ENCODE data around the gene FA2H.
"Not testable (repeated sequence)": the region's sequence is repeated elsewhere in the genome, so short reads cannot be mapped to it uniquely, and the experiment has no call there.

Gene FA2H

GRCh38 chr16:74724820-74725549, 49.6 kb downstream of the FA2H start:
- Histone ChIP-seq H3K9me3 (peaks cover 0 to 7% (median 5%) of the 10 kb centered on the region in 3 donors), H3K4me1 (peaks cover 0 to 6% (median 5%) of the 10 kb centered on the region in 4 donors), H3K27ac (no peak overlapping the region), H3K36me3 (no peaks in the 10 kb centered on the region), H3K4me3 (no peak overlapping the region), H3K27me3 (no peaks in the 10 kb centered on the region)
- TF ChIP-seq CTCF (IDR thresholded peaks at IDR 0.05), result peak; percentile 17 to 31
- intact Hi-C loops (cut with DNase I; ENCODE audit: low total_unique reads), result no loop called here
- DNase-seq, result no peak

- H3K27ac ChIP-seq, result no peak overlapping the region
- no peaks in the 10 kb centered on the region for H3K36me3 ChIP-seq
- H3K27me3 ChIP-seq, result peaks cover 0 to 4% of the 10 kb centered on the region in 2 donors
- no peak overlapping the region for H3K4me3 ChIP-seq
- peaks cover 0 to 6% (median 2%) of the 10 kb centered on the region in 4 donors for H3K4me1 ChIP-seq
- H3K9me3 ChIP-seq, result peaks cover 0 to 7% (median 5%) of the 10 kb centered on the region in 3 donors
- intact Hi-C loops (cut with DNase I; ENCODE audit: low total_unique reads), result no loop called here
- DNase-seq, result no peak
- TF ChIP-seq CTCF (IDR thresholded peaks at IDR 0.05), result no peak
These were observed 51.4 kb downstream of the FA2H start for GRCh38 chr16:74723256-74723655.

GRCh38 chr16:74722156-74722555, 52.5 kb downstream of the FA2H start:
- DNase-seq; H3K4me3 ChIP-seq; H3K36me3 ChIP-seq; intact Hi-C loops (cut with DNase I; ENCODE audit: low total_unique reads); H3K27me3 ChIP-seq; H3K27ac ChIP-seq; H3K4me1 ChIP-seq; H3K9me3 ChIP-seq: not testable (repeated sequence)

GRCh38 chr16:74721716-74722115, 52.9 kb downstream of the FA2H start:
- no peak for TF ChIP-seq CTCF (IDR thresholded peaks at IDR 0.05)
- Histone ChIP-seq H3K9me3 (peaks cover 0 to under 1% (median under 1%) of the 10 kb centered on the region in 3 donors), H3K4me1 (peaks cover 0 to 6% (median 2%) of the 10 kb centered on the region in 4 donors), H3K27me3 (peaks cover 0 to 4% of the 10 kb centered on the region in 2 donors), H3K36me3 (no peaks in the 10 kb centered on the region), H3K27ac (no peak overlapping the region), H3K4me3 (no peak overlapping the region)
- no peak for DNase-seq
- intact Hi-C loops (cut with DNase I; ENCODE audit: low total_unique reads), result no loop called here

- no peak overlapping the region for H3K27ac ChIP-seq
- no peaks in the 10 kb centered on the region for H3K9me3 ChIP-seq
- no peak for DNase-seq
- peaks cover 0 to 4% of the 10 kb centered on the region in 2 donors for H3K27me3 ChIP-seq
- H3K4me1 ChIP-seq, result peaks cover 0 to 6% (median 2%) of the 10 kb centered on the region in 4 donors
- H3K36me3 ChIP-seq, result no peaks in the 10 kb centered on the region
- intact Hi-C loops (cut with DNase I; ENCODE audit: low total_unique reads), result no loop called here
- TF ChIP-seq CTCF (IDR thresholded peaks at IDR 0.05), result no peak
- no peak overlapping the region for H3K4me3 ChIP-seq
These were observed 54.0 kb downstream of the FA2H start for GRCh38 chr16:74720579-74720978.

- H3K36me3 ChIP-seq, result no peaks in the 10 kb centered on the region
- peaks cover 0 to 4% of the 10 kb centered on the region in 2 donors for H3K27me3 ChIP-seq
- no peaks in the 10 kb centered on the region for H3K9me3 ChIP-seq
- intact Hi-C loops (cut with DNase I; ENCODE audit: low total_unique reads), result no loop called here
- no peak overlapping the region for H3K4me3 ChIP-seq
- no peaks in the 10 kb centered on the region for H3K4me1 ChIP-seq
- TF ChIP-seq CTCF (IDR thresholded peaks at IDR 0.05), result no peak
- DNase-seq, result no peak
- no peak overlapping the region for H3K27ac ChIP-seq
These were observed 55.6 kb downstream of the FA2H start for GRCh38 chr16:74718741-74719610.
